ENCODE measurements around the gene CFAP46.
"Not testable (repeated sequence)": the region's sequence is repeated elsewhere in the genome, so short reads cannot be mapped to it uniquely, and the experiment has no call there.

The CFAP46 gene

DNA sequence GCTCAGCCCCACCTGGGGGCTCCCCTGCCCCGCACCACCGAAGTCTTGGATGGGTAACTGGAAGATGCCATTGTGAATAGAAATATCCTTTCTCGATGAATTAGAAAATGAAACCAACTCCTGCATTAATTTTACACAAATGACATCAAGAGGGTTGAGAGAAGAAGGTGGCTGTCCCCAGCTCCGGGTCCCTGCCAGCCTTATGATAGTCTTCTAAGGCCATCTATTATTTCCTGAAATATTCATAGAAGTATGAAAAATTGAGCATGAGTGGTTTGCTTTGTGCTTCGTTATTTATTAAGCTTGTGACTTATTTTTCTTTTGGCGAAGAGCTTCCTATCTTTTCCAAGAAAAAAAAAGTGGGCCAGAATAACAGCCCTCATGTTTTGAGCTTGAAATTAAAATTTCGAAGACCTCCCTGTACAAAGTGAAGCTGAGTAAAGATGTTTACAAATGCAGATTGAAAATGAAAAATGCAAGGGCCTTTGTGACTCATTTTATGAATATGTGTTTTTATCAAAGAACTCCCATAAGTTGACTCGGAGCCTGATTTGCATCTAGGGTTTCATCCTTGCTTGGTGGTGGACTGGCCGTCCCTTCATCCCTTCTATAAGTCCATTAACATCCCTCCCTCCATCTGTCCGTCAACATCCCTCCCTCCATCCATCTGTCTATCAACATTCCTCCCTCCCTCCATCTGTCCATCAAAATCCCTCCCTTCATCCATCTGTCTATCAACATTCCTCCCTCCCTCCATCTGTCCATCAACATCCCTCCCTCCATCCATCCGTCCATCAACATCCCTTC is 20.5 kb upstream of the CFAP46 start:
- no peak for DNase-seq (ENCODE audit: low read depth)

DNA sequence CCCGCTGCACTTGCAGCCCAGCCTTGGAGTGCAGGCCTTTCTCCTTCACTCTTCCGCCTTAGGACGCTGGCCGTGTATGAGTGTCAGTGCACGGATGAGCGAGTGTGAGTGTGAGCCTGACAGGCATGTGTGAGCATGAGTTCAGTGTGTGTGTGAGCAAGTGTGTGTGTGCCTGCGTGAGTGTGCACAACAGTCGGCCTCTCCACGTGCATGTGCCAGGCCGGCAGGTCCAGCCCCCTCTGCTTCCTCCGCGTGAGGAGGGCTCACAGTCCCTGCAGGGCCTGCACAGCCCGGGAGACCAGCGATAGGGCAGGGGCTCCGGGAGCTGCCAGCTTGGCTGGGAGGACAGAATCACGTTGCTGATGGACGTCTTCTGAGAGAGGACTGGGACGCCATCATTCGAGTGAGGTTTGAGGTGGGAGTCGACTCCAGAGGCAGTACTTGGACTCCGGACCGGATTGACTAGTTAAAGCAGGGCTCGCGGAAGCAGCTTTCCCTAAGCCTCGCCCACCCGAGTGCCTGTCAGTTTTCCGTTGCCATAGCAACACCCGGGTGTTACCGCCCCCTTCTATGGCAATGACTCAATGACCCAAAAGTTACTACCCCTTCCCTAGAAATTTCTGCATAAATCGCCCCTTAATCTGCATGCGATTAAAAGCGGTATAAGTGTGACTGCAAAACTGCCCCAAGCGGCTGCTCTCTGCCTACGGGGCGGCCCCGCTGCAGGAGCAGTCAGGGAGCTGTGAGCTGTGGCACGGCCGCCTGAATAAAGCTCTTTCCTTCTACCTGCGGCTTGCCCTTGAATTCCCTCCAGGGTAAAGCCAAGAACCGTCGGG is 19.6 kb upstream of the CFAP46 start:
- peak; percentile 6 for DNase-seq (ENCODE audit: low read depth)

DNA sequence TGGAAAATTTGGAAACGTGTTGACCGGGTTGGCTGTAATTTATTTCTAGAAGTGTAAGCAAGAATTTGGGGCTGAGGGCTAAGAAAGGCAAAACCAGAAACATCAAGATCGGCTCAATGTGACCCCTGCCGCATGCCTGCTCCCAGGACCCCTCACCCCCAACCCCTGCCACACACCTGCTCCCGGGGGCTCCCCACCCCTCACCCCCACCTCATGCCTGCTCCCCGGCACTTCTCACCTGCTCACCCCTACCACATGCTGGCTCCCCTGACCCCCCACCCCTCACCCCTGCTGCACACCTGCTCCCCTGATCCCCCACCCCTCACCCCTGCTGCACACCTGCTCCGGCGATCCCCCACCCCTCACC is 19.0 kb upstream of the CFAP46 start:
- no peak for DNase-seq (ENCODE audit: low read depth)

DNA sequence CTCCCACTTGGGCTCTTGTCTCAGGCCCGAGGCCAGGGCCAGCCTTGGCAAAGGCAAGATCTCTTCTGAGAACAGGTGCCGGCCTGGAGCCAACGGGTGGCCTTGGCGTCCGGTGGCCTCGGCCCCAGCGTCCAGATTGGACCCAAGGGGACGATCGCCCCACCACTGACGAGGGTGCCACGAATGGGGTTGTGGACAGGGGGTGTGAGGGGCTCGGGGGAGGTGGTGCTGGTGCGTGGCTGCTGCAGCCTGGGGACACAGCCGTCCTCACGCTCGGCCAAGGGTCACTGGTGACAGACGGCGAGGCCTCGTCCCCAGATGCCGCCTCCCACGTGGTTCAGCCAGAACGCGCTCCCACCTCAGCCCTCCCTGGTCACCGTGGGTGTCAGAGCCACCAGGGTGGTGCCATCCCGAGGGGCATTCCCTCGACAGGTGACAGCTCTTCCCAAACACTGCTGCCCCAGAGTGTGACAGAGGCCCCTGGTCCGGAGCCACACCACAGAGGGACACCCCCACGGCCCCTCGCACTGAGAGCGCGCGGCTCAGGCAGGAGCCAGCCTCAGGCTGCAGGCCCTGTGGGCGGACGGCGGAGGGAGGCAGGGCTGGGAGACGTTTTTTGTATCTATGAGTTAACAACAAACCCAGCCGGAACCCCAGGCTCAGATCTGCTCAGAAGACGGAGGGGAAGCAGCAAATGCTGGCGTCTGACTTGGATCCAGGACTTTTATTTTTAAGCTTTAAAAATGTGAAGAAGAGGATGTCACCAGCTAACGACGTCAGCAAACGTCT is 18.5 kb upstream of the CFAP46 start:
- DNase-seq (ENCODE audit: low read depth): no peak

DNA sequence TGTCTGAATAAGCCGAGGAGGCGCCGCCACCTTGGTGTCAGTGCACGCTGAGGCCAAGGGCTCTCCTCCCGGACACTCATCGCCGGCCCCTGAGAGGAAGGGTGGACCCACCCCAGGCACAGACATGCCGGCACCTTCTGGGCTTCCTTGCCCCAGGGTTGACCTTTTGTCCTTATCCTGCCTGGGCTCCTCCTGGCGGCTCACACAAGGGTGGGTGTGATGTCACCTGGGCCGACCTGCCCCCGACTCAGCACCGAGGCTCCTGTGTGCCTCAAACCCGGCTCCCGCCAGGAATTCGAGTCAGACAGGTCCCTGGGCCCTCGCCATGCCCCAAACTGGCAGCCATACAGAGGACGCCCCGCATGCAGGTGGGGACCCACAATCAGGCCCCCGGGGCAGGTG is 17.7 kb upstream of the CFAP46 start:
- DNase-seq (ENCODE audit: low read depth): no peak

DNA sequence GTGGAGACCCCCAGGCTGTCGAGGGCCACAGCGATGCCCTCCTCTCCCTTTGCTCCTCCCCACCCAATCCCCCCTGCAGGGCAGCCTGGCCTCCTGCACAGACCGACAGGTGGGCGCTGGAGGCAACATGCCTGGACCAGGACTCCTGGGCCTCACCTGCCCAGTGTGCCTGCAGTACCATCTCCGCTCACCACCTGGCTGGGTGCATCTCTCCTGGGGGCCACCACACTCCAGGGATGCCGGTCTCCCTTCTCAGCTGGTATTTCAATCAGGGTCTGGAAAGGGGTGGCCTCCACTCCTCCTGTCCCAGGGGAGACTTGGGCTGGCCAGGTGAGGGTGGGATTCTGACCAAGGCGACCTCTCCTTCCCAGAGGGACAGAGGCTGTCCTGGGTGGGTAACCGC is 17.2 kb upstream of the CFAP46 start:
- no peak for DNase-seq (ENCODE audit: low read depth)

DNA sequence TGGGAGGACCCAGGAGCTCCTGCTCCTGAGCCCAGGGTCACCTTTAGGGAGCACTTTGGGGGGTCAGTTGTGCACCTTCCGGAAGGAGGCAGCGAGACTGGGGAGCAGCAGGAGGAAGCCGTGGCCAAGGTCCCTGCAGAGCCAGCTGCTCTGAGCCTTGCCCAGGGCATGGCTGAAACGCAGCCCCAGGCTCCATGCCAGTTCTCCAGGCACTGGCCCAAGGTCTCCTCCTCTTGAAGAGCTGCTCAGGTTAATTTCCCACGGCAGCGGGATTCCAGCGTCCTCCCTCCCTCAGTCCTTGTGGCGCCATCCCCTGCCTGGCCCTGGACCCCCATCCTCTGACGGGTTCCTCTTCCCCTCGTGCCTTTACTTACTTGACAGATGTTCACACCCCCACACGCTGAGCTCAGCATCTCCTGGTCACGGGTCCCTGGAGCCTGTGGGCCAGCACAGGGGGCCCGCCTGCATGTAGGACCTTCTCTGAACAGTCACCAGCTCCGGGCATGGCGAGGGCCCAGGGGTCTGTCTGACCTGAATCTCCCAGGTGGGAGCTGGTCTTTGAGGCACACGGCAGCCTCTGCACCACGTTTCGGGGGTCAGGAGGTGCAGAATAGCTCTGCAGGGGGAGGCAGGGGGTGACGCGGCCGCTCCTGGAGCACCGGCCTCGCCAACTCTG is 16.7 kb upstream of the CFAP46 start:
- DNase-seq (ENCODE audit: low read depth): no peak

DNA sequence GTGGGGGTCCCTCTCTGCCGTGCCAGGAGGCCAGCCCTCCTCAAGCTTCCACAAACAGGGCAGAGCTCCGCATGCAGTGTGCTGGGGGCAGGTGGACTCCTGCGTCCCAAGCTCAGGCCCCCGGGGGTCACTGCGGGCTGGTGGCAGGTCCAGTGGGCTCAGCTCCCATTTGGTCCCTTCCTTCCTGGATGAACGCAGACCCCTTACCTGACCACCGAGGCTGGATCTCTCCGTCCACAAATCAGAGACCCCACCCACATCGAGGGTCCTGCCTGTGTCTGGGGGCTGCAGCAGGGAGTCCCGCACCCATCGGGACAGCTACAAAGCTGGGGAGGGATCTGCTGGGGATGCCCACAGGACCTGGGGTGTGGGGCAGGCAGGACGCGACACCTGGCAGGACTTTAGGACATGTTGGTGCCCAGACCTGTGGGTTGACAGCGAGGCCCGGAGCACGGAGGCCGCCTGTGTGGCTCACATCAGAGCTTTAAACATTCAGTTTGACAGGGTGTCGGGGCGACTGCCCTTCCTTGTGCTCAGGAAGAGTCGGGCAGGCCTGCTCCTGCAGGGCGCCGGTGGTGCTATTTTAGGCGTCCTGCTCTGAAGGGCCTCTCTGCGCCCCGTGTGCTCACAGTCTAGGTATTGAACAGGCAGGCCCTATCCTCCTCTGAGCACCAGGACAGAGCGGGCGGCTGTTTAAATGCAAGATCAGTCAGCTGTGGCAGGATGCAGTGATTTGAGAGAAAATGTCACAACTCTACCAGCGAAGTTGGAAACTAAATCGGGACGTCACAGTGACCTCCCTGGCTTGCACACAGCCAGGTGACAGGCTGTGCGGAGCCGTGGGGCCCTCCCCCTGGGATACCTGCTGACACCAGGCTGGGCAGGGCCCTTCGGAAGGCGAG is 15.9 kb upstream of the CFAP46 start:
- no peak for DNase-seq (ENCODE audit: low read depth)

DNA sequence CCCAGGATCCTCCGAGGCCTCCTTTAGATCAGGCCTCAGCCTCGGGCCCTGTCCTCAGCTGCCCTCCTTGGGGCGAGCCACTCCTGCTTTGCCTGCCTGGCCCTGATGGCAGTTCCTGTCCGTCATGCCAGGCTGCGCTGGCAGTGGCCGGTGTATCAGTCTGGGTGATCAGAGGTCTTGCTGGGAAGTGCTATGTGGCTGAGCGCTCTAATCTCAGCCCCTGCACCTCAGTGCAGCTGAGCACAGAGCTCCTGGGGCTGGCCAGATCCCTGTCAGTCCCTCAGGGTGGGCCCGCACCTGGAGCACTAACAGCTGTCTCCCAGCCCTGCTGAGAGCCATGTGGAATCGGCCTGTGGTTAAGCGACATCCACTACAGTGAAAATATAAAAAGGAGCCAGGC is 14.8 kb upstream of the CFAP46 start:
- DNase-seq (ENCODE audit: low read depth): no peak

DNA sequence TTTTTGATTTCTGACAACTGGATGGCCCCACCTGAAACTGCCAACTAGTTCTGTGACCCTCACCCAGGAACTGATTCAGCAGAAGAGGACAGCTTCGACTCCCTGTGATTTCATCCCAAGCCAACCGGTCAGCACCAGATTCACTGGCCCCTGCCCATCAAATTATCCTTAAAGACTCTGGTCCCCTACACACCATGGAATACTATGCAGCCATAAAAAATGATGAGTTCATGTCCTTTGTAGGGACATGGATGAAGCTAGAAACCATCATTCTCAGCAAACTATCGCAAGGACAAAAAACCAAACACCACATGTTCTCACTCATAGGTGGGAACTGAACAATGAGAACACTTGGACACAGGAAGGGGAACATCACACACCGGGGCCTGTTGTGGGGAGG is 13.9 kb upstream of the CFAP46 start:
- not testable (repeated sequence) for DNase-seq (ENCODE audit: low read depth)

DNA sequence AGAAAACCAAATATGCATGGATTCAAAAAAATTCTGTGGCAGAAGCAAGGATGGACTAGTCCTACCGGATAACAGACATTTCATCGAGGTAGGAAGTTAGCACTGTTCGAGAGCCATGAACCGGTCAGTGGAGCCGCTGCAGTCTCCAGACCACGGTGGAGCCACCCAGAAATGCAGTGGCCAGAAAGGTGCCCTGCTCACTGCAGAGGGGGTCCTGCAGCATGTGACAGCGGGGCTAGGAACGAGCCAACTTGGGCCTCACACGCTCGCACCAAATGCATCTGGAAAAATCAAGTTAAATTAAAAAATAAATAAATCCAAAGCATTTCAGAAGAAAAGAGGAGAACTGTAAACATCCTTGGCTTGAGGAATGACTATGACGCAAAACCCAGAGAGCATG is 13.1 kb upstream of the CFAP46 start:
- DNase-seq (ENCODE audit: low read depth): no peak

DNA sequence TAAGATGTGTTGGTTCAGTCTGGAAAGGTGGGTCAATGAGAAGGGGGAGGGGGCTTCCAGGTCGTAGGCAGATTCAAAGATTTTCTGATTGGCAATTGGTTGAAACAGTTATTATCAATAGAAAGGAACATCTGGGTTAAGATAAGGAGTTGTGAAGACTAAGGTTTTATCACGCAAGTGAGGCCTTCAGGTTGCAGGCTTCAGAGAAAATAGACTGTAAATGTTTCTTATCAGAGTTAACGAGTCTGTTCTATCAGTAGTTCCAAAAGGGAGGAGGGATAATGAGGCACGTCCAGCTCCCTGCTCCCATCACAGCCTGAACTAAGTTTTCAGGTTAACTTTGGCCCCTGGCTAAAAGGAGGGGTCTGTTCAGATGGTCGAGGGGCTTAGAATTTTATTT is 11.1 kb upstream of the CFAP46 start:
- DNase-seq (ENCODE audit: low read depth): no peak

DNA sequence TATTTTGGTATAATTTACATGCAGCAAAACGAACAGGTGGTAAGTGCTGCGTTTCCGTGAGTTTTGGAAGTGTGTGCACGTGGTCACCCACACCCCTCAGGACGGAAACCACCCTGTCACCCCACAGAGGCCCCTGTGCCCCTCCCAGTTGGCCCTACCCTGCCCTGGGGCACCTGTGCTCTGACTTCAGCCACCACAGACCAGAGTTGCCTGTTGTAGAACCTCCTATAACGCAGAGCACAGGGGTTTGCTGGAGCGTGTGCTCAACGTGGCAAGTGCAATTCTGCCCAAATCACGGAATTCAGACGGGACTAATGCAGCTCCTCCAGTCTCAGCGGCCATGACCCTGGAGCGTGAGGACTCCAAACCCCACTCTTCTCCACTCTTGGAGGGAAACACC is 9.6 kb upstream of the CFAP46 start:
- DNase-seq (ENCODE audit: low read depth): no peak

DNA sequence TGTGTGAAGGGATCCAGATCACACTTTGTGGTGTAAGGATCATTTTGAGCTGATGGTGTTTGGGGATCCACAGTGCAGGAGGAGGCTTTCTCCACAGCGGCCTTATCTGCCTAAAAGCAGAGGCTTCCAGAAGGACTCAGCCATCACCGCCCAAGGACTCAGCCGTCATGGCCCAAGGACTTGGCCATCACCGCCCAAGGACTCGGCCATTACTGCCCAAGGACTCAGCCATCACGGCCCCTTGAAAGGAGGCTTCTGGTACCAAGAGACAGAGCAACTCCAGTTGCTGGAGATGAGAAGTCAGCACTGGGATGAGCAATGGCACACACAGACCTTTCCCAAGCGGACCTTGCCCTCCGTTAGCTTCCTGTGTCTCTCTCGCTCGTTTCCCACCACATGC is 6.0 kb upstream of the CFAP46 start:
- no peak for DNase-seq (ENCODE audit: low read depth)

DNA sequence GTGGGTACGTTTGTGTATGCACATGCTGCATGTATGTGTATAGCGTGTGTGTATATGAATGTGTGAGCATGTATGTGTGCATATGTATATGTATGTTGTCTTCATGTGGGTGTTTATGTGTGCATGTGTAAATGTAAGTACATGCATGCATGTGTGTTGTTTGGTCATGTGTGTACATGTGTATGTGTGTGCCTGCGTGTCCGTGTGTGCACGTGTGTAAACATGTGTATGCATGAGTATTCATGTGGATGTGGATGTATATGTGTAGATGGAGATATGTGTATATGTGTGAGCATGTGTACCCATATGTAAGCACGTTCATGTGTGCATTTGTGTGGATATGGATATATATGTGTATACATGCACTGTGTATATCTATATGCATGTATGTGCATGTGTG is 5.5 kb upstream of the CFAP46 start:
- no peak for DNase-seq (ENCODE audit: low read depth)

DNA sequence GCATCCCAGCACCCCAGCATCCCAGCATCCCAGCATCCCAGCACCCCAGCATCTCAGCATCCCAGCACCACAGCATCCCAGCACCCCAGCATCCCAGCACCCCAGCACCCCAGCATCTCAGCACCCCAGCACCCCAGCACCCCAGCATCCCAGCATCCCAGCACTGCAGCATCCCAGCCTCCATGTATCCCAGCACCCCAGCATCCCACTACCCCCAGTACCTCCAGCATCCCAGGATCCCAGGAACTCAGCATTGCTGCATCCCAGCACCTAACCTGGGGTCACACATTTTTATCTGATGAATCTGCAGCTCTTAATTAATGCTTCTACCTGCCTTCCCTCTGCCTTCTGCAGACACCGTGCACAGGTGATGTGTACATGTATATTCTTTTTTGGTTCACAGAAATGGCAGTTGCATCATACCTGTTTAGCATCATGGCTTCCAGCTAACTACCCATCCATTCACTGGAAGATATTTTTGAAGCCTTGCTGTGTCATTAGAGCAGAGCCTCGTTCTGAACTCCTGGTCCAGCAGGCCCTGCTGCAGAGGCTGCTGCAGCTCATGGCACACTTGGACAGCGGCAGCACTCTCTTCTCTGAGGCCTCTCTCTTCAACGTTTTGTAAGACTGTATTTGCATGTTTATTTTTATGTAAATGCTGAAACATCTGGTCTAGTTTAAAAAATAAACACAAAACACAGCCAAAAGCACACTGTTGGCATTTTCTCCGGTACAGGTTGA is 4.6 kb upstream of the CFAP46 start:
- no peak for DNase-seq (ENCODE audit: low read depth)

DNA sequence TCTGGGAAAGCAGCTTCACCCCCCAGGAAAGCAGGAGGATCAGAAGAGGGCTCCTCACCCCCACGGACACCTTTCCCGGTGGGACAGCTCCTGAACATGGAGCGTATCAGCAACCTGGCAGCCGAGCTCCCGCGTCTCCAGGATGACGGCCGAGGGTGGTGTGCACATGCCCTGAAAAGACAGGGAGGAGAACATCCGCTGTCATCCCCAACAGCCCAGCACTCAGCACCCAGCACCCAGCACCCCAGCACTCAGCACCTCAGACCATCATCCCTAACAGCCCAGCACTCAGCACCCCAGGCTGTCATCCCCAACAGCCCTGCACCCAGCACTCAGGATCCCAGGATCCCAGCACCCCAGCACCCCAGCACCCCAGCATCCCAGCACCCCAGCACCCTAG is 3.9 kb upstream of the CFAP46 start:
- no peak for DNase-seq (ENCODE audit: low read depth)

DNA sequence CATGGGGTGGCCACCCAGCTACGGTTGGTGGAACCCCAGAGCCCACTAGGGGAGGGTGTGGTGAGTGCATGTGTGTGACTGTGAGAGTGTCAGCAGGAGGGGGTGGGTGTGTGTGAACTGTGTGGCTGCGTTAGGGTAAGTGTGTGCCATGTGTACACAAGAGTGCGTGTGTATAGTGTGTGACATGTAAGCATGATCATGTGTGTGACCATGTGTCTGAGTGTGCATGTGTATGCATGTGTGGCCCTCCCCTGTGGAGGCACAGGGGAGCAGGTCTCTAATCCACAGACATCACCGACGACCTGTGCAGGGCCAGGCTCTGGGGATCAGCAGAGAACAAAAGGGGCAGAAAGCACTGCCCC is 3.5 kb upstream of the CFAP46 start:
- no peak for DNase-seq (ENCODE audit: low read depth)

DNA sequence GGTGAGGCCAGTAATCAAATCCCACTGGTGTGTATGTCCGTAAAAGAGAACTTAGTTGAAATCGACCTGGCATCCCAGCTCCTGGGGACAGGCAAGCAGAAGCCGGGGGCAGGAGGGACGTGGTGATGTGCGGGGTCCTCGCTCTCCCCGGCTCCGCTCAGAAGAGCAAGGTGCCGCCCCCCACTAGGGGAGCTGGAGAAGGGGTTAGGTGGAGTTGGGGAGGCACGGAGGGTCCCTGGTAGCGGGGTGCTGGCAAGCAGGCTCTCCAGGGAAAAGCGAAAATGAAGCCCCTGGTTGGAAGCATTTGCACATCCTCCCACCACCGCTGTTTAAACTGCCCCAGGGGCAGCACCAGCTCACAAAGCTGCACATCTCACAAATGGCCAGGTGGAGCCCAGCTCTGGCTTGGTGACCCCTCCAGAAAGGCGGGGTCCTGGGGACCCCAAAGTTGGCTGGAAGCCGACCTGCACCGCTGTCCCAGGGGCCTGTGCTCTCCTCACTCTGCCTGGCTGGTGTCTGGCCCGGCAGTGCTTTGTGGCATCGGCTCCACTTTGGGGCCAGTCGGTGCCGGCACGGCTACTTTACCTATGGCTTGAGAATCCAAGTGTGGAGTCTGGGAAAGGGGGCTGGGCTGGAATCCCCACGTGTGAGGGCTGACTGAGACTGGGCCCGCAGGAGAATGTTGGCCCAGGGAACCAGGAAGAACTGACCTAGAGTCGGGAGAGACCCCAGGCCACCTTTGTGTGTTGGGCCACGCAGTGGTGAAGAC is 2.9 kb upstream of the CFAP46 start:
- no peak for DNase-seq (ENCODE audit: low read depth)

DNA sequence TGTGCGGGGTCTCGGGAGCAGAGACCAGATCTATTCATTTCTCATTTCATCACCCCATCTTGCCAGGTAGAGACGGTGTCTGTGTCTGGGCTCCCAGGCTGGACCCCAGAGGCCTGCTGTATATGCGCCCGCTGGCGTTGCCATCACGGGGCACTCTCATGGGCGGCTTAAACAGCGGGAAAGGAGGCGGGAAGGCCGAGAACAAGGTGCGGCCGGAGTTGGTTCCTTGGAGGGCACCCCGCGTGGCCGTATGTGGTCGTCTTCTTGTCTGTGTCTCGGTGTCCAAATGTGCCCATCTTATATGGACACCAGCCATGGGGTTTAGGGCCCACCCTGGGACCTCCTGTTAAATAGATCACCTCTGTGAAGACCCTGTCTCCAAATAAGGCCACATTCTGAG is 2.1 kb upstream of the CFAP46 start:
- DNase-seq (ENCODE audit: low read depth): no peak
